K562 (cell line): Measurements from ENCODE around the gene MSN.

Experiments used
- BCOR ChIP-seq: fragments of 450-650 bp; IDR thresholded peaks from 2 replicates; pipeline ENCODE4 v1.6.1; 2016
- EGR1 ChIP-seq: fragments of 450-650 bp; conservative IDR thresholded peaks from 2 replicates; pipeline ENCODE4 v1.6.1; 2017; ENCODE audit warnings: mild to moderate bottlenecking
- NFIX ChIP-seq: fragments of 250-450 bp; sonication (Bioruptor Pico); IDR thresholded peaks from 2 replicates; pipeline ENCODE4 v1.4.0; 2020; ENCODE audit warnings: low read depth, mild to moderate bottlenecking, moderate library complexity
- RBBP5 ChIP-seq: fragments of 200-600 bp; sonication (generic); IDR thresholded peaks from 2 replicates; pipeline ENCODE4 v1.6.1; 2012; ENCODE audit warnings: borderline replicate concordance, mild to moderate bottlenecking, low read length, control low read depth, inconsistent platforms; ENCODE audit not compliant: insufficient read depth, poor library complexity, severe bottlenecking
- TAF9B ChIP-seq: fragments of 450-650 bp; IDR thresholded peaks from 2 replicates; pipeline ENCODE4 v1.6.1; 2018; ENCODE audit warnings: mild to moderate bottlenecking; ENCODE audit not compliant: partially characterized antibody
- TF ChIP-seq, protein P1 (sequence below): sonication (generic); formaldehyde crosslinking; IDR thresholded peaks from 2 replicates; pipeline ENCODE4 v1.8.1; 2023; ENCODE audit warnings: mild to moderate bottlenecking, missing genetic modification reagents
- TF ChIP-seq, protein P2 (sequence below): fragments of 450-650 bp; IDR thresholded peaks from 2 replicates; pipeline ENCODE4 v1.6.1; 2016

DNA sequence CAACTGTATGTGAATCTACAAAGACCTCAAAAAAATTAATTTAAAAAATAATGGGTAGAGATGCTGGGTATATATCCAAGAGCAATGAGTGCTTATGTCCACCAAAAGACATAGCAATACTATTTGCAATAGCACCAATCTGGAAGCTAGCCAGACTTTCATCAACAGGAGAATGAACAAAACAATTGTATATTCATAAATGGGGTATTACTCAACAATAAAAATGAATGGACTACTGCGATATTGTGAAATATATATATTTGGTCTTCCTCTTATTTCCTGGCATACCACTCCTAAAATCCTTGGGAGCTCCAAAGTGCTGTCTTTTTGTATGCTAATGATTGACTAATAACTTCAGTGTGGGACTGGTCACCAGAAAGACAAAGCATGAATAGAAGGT is 77.5 kb downstream of the MSN start:
- TF ChIP-seq RBBP5 (no peak), BCOR (no peak), EGR1 (no peak), TAF9B (no peak), NFIX (no peak)
- TF ChIP-seq, protein P1, sequence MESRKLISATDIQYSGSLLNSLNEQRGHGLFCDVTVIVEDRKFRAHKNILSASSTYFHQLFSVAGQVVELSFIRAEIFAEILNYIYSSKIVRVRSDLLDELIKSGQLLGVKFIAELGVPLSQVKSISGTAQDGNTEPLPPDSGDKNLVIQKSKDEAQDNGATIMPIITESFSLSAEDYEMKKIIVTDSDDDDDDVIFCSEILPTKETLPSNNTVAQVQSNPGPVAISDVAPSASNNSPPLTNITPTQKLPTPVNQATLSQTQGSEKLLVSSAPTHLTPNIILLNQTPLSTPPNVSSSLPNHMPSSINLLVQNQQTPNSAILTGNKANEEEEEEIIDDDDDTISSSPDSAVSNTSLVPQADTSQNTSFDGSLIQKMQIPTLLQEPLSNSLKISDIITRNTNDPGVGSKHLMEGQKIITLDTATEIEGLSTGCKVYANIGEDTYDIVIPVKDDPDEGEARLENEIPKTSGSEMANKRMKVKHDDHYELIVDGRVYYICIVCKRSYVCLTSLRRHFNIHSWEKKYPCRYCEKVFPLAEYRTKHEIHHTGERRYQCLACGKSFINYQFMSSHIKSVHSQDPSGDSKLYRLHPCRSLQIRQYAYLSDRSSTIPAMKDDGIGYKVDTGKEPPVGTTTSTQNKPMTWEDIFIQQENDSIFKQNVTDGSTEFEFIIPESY (CRISPR knock-in tag) = no peak
- TF ChIP-seq, protein P2, sequence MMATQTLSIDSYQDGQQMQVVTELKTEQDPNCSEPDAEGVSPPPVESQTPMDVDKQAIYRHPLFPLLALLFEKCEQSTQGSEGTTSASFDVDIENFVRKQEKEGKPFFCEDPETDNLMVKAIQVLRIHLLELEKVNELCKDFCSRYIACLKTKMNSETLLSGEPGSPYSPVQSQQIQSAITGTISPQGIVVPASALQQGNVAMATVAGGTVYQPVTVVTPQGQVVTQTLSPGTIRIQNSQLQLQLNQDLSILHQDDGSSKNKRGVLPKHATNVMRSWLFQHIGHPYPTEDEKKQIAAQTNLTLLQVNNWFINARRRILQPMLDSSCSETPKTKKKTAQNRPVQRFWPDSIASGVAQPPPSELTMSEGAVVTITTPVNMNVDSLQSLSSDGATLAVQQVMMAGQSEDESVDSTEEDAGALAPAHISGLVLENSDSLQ = no peak
